SKM-1 treated with dmso at 0.1 percent for 144 hours (cell line): ENCODE data around the gene NUCKS1.

Experiments
- DNase-seq: peaks from one replicate; lab custom pipeline; 2025; ENCODE audit not compliant: unreplicated experiment; lab: John Stamatoyannopoulos, UW

NUCKS1 gene

DNA sequence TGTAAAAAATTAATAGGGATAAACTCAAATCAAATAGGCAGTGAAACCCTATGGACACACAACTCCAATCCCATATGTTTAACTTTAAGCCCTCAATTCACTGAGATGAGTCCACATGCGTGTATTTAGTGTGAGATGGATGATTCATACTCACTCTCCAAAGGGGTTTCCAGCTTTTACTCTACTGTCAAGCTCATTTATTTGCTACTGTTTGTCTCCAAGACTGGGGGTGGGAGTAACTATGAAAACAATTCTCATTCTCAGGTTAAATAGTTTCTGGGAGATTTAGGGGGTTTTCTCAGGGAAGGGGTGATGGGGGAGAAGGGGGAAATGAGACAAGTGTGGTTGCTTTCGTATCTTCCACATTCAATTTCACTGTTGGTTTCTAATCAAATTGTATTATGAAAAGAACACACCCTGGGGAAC, 22.6 kb upstream of the NUCKS1 start:
- DNase-seq, result no peak

DNA sequence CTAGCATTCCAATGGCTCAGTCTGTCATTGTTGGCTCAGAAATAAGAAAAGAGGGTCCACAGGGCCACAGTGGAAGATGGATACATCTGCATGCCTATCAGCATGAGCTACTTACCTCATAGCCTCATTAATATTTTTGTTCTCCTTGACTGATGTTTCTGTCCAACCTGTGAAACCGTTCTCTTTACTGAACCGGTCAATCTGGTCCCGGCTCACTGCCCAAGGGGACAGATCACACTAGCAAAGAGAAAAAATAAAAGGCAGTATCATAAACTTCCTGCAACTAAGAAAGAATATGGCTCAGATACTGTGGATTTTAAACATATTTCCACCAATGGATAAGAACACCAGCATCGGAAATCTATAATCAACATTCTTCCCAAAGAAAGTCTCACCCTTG, 20.6 kb upstream of the NUCKS1 start:
- no peak for DNase-seq

DNA sequence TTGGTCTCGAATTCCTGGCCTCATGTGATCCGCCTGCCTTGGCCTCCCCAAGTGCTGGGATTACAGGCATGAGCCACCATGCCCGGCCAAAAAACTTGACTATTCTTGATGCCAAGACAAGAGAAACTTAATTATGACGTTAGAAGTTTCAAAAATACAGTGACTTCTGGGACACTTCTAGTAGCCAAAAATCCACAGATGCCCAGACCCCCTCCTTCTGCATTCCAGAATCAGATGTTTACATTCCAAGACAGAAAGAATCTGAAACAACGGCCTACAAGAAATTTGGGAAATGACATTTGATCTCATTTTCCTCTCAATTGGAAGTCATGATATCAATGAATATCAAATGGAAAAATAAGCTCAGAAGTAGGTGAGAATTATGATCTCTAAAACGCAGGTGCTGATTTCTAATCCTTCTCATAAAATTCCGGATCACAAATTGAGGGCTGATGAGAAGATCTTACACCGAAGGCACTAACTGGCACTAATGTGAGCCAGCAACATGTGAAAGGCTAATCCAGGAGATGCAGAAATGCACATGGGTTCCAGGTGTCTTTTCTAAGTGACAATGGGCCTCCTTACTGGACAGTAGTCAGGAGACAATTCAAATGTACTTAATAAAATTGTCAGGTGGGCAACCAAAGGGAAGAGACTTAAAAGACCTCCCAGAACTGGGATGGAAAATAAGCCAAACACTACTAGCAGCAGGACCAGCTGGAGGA, 19.8 kb upstream of the NUCKS1 start:
- DNase-seq, result no peak

DNA sequence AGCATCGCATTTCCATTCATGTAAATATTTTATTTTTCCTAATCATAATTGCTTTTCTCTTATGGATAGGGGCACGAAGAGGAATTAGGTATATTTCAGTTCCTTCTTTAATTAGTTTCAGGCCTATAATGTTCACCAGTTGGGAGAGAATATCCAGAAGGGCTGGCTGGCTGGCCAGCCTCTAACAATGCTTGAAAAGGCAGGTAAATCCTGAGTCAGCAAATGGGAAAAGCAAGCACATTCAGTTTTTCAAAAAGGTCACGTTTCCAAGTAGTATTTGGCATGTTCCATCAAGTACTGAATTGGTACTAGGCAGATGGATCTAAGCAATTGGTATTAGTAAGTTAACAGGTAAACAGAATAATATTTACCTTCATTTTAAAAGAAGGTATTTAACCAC, 17.3 kb upstream of the NUCKS1 start:
- no peak for DNase-seq

DNA sequence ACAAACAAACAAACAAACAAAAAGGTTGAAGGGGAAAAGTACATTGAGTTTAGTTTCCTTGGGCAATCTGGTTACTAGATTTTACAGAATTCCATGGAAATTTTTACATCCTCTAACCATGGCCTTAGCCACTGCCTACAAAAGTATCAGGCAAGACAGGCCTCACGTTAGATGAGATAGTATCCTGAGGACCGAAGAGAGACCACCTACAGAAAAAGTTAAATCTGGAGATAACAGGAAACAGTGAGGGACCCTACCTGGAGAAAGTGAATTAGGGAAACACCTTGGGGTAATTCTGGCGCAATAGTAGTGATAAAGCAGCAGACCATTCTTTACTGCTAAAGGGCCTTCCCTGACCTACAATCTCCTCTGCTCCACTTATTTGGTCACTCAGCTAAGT, 16.6 kb upstream of the NUCKS1 start:
- no peak for DNase-seq

DNA sequence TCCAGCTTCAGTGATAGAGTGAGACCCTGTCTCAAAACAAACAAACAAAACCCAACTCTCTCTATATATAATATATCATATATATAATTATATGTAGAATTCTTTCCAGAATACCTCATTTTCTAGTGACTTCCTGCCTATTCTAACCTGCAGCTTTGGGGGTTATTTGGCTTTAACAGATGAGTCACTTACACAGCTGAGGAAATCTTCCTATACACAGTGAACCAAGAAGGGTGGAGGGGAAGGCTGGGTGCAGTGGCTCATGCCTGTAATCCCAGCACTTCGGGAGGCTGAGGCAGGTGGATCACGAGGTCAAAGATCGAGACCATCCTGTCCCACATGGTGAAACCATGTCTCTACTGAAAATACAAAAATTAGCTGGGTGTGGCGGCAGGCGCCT, 16.1 kb upstream of the NUCKS1 start:
- DNase-seq, result no peak

DNA sequence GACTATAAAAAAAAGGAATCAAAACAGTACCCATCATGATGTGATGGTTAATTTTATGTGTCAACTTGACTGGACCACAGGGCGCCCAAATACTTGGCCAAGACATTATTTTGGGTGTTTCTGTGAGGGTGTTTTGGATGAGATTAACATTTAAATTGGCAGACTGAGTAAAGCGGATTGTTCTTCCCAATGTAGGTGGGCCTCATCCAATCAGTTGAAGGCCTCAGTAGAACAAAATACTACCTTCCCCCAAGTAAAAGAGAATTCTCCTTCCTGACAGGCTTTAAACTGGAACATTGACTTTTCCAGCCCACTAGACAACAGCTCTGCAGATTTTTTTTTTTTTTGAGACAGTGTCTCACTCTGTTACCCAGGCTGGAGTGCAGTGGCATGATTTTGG, 14.6 kb upstream of the NUCKS1 start:
- no peak for DNase-seq

DNA sequence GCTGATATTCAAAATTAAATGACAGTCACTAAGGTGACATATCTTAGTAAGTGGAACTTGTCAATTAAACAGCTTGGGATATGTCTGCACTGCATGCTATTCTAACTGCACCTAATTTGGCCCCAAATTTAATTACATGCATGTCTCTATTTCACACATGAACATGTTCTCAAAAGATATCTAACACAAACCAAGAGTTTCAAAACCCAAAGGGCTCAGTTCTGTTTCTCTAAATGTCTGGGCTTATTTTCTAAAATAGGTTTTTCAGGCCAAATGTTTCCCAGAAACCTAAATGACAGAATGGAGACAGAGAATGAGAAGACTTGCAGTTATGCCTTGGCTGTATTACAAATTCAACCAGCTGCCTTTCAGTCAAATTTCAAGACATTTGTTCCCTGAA, 14.0 kb upstream of the NUCKS1 start:
- no peak for DNase-seq

DNA sequence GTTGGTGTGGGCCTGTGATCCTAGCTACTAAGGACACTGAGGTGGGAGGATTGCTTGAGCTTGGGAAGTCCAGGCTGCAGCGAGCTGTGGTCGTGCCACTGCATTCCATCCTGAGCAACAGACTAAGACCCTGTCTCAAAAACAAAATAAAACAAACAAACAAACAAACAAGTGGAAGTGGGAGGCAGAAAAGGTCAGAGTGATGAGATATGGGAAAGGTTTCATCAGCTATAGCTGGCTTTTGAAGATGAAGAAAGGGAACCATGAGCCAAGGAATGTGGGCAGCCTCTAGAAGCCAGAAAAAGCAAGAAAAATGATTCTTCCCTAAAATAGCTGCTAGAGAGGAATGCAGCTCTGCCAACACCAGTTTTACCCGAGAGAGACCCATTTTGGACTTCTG, 10.6 kb upstream of the NUCKS1 start:
- no peak for DNase-seq

DNA sequence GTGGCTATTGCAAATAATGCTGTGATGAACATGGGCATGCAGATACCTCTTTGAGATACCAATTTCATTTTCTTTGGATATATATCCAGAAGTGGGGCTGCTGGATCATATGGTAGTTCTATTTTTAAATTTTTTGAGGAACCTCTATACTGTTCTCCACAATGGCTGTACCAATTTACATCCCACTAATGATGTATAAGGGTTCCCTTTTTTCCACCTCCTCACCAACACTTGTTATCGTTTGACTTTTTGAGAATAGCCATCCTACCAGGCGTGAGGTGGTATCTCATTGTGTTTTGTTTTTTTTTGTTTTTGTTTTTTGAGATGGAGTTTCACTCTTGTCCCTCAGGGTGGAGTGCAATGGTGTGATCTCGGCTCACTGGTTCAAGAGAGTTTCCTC, 6.6 kb upstream of the NUCKS1 start:
- DNase-seq, result no peak

DNA sequence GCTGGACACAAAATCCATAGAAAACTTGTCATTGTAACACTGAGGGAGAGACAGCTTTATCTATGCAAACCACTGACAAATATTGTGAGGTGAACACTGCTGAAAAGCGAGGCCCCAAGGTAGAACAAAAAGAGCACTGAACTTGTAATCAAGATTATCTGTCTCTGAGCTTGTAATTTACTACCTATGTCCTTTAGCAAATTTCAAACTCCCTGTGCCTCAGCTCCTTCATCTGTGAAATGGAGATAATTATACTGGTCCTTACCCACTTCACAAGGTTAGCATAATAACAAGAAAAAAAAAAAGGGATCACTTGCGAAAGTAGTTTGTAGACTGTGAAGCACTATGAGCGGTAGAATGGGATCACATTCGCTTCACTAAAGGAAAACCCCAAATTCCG, 4.9 kb upstream of the NUCKS1 start:
- no peak for DNase-seq

DNA sequence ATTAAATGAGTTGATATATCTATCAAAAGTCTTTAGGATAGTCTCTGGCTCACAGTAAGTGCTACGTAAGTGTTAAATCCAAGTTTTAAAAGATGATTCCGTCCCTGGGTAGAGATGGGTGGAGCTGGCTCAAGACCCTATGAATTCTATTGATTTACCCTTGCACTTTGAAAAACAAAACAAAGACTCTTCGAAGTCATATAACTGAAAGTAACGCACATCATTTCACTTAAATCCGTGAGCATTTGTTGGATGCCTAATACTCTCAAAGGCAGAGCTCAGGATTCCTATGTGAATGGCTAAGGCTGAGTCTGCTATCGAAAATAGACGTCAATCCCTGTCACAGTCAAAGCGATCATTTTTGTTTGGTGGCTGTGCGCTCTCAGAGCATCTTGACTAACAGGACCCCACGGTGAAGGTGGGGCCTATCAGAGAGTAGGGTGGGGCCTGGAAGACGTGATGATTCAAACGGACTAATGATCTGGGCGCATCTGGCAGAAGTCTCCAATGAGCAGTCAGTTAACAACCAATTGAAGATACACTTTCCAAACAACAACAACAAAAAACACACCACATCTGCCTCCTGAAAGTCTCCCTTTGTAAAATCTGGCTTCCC, 1.2 kb upstream of the NUCKS1 start:
- no peak for DNase-seq

DNA sequence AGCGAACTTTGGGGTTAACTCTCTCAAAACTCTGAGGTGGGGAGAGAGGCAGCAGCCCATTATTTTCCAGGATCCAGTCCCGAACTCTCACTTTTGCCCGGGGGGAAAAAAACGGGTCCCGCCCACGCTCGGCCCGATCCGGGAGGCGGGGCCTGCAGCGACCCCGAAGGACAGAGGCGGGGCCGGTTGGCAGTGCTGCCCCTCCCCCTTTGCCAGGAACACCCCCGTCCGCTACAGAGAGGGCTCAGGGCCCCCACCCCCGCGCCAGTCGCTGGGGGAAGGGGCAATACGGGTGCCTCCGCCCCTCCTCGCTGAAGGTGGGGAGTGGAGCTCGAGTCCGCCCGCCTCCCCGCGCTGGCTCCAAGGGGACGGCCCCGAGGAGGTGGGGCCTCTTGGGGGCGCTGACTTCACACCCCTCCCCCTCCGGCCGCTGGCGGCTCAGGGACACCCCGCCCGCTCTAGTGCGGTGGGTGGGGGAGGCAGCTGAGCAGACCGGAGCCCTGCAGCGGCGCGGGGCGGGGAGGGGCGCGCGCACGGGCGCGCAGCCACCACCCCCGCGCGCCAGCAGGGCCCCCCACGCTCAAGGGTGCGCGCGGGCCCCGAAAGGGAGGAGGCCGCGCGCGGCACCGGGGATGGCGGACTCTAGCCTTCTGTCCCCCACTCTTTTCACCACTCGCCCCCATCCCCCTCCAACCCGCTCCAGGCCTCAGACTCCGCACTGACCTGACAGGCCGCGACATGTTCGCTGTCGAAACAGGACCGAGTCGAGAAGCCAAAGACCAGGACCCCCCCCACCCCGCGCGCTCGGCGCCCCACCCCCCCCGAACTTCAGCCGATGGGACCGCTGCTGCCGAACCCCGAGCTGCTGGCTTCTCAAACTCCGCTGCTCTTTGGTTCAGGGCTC, 496 bp downstream of the NUCKS1 start:
- DNase-seq, result peak; percentile 97

DNA sequence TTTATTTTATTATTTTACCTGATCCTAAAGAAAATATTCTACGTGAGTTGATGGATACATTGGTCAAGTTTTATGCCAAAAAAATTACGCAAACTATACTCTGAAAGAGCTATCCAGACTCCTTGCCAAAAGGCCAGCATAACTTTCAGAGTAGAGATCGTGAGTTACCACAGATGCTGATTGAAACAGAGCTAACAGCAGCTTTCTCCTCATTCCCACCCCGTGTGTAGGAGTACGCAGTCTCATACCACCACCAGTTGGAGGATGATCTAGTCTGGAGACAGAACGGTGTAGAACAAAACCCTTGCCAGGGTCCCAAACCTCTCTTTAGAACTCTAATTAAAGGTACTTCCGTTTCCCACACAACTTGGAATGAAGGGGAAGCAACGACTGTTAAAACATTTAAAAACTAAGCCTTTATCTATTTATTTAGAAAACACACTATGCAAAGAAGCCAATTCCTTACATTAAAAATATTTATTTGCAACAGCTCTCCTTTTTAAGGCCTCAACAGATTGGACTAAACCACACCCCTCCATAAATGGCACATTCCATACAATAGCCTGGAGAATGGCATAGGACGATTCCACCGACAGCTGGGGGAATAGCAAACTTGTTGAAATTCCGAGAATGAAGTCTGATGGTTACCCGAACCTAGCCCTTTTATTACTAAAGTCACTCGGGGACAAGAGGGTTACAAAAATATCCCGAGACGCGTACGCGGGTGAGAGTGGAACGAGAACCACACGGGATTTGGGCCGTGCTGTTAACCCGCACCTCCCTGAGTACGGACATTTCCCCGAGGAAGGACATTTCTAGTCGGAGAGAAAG, 1.4 kb downstream of the NUCKS1 start:
- peak; percentile 71 for DNase-seq

DNA sequence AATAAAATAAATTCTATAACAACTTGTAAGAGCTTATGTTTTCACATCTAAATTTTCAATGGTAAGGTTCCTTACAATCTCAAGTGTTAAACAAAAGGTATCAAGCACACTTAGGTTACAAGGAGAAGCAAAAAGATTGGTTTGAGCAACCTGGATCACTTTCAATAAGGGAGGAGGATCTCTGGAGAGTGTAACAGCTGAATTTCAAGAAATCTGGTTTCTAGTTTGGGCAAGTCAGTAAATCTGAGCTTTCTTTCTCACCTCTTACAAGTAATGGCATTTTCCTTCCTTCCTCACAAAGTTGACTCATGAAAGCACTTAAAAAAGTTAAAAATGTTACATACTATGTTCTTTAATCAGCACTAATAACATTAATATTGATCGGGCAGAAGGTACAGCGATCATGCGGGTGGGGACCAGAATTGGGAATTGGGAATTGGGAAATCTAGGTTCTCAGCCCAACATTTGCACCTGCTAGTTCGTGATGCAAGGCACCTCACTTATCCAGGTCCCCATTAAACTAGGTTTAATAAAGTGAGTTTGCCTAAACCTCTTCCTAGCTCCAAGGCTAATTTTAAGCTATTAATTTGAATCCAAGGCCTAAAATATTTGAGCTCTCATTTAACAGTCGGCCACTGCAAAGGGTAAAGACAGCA, 3.1 kb downstream of the NUCKS1 start:
- no peak for DNase-seq

DNA sequence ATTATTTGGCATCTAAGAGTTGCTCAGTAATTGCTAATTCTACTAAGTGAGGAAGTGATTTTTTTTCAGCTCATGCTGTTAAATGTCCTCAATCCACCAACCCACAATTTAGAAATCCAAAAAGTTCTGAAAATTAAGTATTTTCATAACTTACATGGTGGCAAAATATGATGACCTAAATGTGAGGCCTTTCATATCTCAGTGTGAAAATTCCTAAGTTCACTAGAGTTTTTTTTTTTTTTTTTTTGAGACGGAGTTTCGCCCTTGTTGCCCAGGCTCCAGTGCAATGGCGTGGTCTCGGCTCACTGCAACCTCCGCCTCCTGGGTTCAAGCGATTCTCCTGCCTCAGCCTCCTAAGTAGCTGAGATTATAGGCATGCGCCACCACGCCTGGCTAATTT, 5.6 kb downstream of the NUCKS1 start:
- DNase-seq, result no peak

DNA sequence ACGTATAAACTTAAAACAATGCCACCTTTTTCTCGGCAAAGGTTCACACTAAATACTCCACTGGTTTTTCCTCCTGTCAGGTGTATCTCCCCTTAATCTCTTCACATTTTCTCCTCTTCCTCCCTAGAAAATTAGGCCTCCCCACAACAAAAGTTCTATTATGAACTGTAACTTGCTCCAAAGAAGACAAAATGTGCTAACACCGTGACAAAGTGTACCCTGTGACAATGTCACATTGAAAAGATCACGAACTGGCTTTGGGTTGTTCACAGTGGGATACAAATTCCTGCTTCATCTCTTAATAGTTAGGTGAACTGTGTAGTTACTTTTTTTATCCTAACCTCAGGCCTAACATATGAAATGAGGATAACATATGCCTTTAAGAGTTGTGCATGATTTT, 6.0 kb downstream of the NUCKS1 start:
- no peak for DNase-seq

DNA sequence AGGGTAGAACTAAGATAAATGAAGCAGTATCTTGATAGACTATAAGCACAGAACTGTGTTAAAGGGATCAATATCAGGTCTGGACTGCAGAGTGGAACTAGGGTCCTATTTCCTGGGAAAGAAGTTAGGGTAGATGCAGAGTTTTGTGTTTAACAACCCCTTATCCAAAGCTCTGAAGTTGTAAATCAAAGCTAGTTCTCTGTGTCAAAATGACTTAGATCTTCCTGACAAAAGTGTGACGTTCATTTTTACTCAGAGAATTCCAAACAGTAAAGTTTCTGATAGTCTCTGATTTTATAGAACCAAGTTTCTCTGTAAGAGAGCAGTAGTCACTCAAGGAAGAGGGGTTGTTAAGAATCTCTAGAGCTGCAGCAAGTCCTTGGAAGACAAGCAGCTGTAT, 8.3 kb downstream of the NUCKS1 start:
- DNase-seq, result no peak

DNA sequence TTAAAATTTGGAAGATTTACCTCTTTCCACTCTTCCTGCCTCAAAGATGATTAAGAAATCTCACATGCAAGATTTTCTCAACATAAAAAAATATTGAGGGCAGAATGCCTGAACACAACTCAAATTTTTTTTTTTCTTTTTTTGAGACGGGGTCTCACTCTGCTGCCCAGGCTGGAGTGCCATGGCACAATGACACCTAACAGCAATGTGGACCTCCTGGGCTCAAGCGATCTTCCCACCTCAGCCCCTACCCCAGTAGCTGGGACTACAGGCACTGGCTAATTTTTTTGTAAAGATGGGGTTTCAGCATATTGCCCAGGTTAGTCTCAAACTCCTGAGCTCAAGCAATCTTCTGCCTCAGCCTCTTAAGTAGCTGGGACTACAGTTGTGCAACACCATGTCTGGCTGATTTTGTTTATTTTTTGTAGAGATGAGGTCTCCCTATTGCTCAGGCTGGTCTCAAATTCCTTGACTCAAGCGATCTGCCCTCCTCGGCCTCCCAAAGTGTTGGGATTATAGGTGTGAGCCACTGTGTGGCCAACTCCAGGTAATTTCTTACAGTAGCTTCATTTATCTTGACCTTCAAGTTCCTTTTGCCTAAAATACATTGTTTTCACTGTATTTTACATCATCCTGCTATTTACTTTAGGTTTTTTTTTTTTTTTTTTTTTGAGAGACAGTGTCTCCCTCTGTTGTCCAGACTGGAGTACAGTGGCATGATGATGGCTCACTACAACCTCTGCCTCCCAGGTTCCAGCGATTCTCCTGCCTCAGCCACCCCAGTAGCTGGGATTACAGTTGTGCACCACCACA, 10.4 kb downstream of the NUCKS1 start:
- DNase-seq, result no peak

DNA sequence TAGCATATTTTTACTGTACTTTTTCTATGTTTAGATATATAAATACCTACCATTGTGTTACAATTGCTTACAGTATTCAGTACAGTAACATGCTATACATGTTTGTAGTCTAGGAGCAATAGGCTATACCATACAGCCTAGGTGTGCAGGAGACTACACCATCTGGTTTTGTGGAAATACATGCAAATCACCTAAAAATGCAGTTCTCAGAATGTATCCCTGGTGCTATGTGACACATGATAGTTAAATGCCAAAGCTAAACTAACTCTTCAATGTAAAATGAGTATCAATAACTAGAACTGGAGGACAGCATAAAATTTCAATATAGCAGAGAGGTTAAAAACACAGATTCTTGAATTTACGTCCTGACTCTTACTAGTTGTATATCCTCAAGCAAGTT, 14.8 kb downstream of the NUCKS1 start:
- no peak for DNase-seq
